D341Med (cell line): ENCODE data around the gene ADGRG7.
"Not testable (repeated sequence)": the region's sequence is repeated elsewhere in the genome, so short reads cannot be mapped to it uniquely, and the experiment has no call there.

Experiments
- DNase-seq: peaks from one replicate; pipeline ENCODE4 v3.0.0; 2012; ENCODE audit warnings: low spot score

ADGRG7 gene, protein sequence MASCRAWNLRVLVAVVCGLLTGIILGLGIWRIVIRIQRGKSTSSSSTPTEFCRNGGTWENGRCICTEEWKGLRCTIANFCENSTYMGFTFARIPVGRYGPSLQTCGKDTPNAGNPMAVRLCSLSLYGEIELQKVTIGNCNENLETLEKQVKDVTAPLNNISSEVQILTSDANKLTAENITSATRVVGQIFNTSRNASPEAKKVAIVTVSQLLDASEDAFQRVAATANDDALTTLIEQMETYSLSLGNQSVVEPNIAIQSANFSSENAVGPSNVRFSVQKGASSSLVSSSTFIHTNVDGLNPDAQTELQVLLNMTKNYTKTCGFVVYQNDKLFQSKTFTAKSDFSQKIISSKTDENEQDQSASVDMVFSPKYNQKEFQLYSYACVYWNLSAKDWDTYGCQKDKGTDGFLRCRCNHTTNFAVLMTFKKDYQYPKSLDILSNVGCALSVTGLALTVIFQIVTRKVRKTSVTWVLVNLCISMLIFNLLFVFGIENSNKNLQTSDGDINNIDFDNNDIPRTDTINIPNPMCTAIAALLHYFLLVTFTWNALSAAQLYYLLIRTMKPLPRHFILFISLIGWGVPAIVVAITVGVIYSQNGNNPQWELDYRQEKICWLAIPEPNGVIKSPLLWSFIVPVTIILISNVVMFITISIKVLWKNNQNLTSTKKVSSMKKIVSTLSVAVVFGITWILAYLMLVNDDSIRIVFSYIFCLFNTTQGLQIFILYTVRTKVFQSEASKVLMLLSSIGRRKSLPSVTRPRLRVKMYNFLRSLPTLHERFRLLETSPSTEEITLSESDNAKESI

DNA sequence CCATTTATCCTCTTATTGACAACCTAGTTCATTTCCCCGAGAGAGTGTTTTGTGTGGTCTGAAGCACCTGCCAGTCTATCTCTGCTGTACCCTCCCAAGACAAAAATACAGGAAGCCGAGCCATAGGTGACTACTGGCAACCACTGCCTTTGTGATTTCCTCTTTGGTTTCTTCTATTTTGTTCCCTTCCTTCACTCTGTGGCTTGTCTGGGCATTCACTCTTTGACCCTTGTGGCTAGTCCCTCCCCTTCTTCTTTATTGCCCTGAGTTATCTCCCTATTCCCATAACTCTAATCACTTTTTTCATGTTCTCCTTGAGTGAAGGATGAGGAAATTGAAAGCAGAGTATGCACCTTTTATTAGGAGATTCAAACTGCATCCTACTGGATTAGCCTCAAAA, at the start of gene ADGRG7:
TSS of gene ADGRG7 (plus strand) at position 297 of the 400 bp plus-strand sequence. CDS start 256 bp downstream, outside the sequence.
- DNase-seq: no peak

DNA sequence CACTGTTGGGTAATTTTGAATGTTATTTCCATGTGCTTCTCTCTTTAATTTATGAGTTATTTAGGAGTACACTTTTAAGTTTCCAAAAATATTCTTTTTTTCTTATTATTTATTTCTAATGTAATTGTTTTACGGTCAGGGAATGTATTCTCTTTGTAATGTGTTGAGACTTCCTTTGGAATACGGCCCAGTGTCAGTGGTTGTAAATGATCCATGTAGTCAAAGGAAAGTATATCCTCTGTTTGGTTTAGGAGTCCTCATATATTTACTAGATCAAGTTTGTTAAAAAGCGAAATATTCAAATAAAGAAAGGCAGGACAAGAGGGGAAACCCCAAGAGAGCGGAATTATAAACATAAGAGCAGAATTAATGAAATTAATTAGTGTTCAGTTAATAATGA, 49.0 kb upstream of the ADGRG7 start:
- no peak for DNase-seq

DNA sequence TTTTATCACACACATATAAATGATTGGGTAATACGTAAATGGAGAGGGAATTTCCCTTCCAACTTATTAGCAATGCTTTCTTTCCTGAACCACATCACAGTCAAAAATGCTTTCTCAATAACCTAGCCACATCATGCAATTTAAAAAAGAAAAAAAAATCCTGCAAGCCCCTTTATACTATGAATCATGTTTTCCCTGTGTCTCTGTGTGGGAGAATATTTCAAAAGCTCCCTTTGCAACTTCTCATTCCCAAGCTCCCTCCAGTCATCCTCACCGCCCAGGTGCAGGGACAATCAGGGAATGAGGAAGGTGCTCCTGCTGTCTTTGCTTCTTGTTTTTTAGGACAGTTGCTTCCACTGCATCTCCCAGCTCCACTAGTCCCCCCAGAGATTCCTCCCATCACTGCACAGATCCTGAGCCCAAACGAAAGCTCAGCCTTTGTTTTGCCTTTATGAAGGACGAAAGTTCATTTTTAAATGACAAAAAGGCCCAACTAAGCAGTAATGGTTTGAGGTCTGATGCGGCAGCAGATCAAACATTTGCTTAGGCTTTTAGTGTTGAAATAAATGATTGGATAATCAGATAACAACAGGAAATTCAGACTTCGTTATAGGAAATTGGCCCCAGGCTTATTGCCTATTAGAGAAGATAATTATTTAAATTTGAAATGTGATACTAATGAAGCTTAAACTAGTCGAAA, 47.8 kb upstream of the ADGRG7 start:
- peak; percentile 55 for DNase-seq

DNA sequence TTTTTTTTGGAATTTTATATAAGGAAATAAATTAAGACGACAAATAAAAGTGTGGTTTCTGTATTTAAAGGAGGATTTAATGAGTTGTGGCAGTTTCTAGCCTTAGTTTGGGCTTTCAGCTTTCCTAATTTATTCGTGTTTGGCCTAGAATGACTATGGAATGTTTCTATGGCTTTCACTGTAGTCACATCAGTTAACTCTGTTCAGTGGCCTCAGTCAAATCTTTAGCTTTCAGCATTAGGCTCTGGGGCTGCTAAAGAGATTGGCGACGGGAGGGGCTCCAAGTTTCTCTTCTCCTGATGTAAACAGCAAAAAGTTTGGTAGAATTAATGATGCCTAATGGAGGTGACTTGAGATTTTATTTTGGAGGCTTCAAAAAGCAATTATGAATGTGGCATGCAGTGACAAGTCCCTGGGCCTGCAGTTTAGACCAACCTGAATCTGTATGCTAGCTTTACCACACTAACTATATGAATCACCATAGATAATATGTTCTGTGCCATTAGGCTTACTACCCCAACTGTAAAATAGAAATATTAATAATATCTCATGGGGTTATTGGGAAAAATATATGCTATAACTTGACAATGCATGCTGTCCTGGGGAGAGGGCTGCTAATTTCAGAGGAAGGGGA, 47.1 kb upstream of the ADGRG7 start:
- DNase-seq: no peak

DNA sequence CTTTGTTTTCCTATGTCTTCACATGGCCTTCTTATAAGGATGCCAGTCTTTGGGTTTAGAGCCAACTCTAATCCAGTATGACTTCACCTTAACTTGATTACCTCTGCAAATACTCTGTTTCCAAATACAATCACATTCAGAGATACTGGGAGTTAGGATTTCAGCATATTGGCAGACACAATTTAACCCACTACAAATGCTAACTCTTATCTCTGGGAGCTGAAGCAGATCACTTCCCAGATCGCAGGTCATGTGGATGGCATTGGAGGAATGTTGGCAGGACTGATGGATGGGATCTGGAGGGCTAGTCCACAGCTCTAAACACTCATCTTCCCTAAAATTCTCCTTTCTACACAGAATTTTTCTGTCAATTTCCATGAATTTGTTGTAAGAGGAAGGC, 46.2 kb upstream of the ADGRG7 start:
- no peak for DNase-seq

DNA sequence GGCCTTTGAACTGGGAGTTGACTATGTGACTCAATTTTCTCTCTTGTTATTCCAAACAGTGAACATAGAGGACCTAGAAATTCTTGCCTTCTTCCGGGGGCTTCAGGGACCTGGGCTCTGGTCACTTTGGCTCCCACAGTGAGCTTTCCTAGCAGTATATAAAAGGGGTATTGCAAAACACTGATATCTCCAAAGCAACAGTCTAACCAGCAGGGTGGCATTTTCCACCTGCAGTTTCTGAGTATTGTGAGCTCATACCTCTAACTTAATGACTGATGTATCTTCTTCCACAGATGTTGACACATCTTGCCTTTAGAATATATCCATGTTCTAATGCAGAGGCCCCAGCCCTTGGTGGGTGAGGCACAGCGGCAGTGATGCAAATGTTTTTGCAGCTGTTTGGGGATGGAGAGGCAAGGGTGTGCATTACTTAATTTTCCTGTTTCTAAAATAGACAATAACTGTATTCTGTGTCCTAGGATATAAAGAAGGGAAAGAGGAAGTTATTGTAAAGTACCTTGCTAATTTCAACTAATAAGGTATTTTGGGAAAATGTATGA, 45.7 kb upstream of the ADGRG7 start:
- DNase-seq: no peak

DNA sequence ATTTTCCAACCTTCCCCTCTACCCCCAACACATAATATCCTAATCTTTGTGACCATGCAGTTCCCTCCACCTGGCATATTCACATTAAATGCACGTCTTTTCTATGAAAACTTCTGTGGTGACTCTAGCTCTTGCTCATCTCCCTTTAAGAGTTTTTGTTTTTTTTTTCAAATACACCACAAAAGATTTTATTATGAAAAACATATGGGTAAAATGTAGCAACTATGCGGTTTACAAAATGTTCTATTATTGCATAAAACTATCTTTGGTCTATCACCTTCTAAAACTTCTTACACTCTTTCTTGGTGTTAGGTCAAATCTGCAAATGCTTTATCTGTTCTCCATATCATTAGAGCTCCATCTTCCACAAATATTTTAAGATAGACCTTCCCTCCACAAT, 38.6 kb upstream of the ADGRG7 start:
- DNase-seq: no peak

DNA sequence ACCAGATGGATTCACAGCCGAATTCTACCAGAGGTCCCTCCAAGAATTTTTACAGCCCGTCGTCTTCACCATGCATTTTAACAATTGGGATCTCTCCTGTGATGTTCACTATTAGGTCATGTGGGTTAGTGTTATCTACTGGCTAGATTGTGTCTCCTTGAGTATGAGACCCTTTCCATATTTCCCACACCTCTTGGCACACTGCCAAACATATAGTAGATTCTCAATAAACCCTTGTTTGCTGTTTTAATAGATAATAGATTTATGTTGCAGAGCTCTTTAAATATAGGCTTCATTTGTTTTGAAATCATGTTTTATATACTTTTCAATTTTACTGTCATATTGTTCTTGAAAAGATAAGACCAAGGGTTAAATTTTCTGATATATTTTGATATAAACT, 34.9 kb upstream of the ADGRG7 start:
- DNase-seq: no peak

DNA sequence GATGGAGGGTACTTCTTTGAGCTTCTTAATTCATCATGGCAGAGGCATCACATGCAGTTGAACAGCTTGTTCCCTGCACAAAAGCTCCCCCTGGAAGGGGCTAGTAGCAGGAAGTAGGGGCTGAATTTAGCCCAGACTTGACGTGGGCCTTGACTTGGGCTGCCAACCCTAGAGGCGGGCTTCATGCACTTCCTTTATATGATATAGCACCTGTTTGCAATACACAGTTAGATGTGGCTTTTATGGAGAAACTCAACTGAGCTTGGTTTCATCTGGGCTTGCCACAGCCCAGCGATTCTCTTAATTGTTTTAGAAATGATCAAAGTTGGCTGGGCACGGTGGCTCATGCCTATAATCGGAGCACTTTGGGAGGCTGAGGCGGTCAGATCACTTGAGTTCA, 33.7 kb upstream of the ADGRG7 start:
- DNase-seq: no peak

DNA sequence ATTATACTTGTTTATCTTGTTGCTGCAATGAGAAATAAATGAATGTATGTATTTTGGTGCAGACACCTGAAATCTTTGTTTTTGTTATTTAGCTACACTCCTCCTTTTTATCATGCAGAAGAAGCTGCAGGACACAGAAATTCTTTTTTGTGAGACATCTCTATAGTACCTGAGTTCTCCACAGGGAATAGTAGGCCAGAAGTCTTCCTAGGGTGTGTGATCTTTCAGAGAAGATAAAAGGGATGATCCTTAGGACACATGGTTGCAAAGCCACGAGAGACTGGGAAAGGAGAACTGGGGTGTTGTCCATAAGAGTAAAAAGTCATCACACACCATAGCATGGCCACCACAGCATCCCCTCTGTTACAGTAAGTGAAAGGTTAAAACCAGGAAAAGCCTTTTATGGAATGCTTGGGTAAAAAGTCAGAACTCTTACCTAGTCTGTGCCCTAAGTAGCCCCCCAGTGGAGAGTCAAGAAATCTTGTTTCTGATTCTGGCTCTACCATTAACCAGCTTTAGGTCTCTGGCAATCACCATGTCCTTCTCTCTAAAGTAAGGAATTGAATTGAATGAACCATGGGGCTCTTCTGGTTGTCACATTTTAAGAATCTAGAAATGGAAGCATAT, 31.9 kb upstream of the ADGRG7 start:
- no peak for DNase-seq

DNA sequence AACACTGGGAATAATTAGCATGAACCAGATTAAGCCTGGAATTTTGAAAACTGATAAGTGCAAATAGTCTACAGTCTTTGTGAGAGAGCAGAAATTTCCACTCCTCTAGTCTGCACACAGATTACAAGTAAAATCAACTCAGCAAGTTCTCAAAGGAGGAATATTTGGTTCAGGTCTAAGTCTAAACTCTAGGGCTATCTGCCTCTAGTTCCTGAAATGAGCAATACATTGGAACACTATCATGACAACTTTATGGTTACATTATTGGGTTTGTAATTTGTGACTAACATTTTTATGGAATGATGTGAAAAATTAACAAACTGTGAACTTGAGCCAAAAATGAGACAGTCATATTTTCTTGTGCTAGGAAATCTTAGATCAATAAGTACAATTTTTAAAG, 30.8 kb upstream of the ADGRG7 start:
- no peak for DNase-seq

DNA sequence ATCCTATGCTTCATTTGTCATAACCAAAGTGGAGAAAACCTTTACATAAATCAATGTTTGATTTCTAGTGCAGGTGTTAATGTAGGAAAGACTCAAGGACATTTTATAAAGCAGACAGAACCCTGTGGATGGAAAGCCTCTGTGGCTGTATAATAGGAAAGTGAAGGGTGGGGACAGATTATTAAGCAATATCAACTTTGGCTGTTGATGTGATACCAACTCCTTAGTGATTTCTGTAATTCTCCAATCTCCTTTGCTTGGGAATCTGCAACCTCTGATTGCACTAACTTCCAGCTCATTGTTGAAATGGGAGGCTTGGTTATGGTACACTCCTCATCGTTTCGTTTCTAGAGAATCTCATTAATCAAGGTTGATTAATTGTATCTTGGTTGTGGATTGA, 29.3 kb upstream of the ADGRG7 start:
- no peak for DNase-seq

DNA sequence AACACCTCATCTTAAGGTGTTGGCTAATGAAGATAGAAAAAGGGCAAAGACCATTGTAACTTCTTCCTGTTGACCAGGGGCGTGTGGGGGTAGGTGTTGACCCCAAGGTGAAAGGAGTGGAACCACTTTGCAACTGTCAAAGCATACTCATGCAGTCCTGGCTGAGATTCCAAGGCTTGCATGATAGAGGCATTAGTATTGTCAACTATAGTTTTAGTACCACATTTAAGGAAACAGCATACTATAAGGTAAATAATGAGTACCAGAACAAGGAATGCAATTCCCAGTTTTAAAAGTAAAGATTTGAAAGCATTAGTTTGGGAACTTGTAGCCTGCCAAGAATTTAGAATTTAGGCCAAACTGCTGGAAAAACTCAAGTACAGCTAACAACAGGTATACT, 27.8 kb upstream of the ADGRG7 start:
- no peak for DNase-seq

DNA sequence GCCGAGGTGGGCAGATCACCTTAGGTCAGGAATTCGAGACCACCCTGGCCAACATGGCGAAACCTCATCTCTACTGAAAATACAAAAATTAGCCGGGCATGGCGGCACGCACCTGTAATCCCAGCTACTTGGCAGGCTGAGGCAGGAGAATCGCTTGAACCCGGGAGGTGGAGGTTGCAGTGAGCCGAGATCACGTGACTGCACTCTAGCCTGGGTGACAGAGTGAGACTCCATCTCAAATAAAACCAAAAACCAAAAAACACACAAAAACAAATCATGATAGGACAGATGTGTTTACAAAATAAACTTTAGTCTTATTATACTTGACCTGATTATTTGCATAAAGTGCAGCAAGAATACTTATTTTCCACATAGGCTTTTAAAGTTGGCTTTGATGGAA, 27.2 kb upstream of the ADGRG7 start:
- not testable (repeated sequence) for DNase-seq

DNA sequence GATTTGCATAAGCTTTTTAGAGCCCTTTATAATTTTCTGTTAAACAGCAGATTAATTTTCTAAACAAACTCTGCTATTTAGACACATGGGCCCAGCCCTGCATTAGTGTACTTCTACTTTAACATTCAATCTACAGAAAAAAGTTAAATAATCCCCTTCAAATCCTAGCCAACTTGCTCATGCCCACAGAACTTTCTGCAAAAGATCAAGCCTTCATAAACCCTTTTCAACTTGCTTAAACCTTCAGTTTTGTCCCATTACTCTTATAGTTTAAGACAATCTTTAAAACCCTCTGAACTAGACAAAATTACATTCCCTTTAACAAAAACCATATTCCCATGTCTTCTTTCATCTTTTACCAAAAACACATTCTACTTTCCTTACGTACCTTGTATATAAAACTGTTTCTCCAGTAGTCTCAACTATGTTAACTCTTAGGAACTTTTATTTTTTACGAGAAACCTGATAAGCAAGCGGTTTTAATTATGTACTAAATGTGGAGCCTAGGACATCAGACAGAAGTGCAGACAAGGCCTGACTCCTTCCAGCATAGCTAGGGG, 25.2 kb upstream of the ADGRG7 start:
- no peak for DNase-seq

DNA sequence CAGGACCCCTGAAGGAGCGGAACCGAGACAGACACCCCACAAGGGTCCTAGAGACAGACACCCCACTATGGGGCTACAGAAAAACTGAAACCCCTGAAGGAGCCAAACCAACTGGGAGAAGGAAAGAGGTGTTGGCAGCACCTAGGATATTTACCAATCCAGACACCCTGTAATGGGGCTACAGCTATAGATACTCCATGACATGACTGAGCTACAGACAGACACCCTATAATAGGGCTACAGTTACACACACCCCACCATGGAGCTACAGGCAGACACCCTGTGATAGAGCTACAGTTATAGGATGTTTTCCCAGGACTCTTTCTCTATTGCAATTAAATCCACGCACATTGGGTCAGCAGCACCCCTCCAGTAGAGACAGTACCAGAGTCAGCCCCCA, 22.6 kb upstream of the ADGRG7 start:
- DNase-seq: no peak

DNA sequence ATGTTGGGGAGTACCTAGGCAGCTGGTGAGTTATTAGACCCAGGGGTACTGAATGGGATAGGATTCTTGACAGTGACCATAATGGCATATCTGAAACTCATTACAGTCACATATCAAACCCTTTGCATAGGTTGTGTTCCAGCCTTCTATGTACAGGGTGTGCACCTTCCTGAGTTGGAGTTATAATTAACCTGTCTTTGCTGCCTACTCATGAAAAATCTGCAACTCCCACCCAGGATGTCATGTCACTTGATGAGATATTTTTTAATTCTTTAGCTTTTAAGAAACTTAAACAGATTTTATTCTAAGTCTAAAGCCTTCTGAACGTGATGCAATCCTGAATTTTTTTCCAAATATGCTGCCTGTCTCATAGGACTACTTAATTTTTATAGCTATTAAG, 21.1 kb upstream of the ADGRG7 start:
- no peak for DNase-seq

DNA sequence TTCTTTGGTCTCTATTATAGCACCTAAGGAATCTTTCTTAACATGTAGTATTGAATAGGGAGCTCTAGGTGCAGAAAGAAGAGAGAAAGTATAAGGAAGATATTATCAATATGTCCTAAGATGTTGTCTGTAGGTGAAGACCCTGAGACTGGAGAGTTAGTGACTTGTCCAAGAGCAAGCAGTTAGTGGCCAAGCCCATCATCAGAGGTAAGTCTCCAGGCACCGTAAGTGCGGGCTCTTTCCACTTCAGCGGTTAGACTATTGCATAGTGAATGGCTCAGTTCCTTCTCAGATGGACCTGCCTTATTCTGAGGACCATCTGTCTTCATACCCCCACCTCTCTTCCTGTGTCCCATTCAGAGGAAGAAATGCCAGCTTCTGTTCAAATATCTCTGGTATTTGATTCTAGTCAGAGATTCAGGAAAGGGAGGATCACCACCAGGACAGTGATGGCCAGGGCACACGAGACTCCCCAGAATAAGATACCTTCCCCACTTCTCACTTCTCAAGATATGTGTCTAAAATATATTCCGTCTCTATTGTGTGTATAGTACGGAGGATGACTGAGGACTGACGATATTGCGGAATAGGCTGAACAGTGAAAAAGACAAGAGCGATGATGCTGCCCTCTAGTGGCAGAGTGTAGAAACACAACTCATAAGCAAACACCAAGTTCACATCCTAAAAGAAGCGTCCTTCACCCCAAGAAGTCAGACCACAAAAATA, 19.1 kb upstream of the ADGRG7 start:
- DNase-seq: peak; percentile 68

DNA sequence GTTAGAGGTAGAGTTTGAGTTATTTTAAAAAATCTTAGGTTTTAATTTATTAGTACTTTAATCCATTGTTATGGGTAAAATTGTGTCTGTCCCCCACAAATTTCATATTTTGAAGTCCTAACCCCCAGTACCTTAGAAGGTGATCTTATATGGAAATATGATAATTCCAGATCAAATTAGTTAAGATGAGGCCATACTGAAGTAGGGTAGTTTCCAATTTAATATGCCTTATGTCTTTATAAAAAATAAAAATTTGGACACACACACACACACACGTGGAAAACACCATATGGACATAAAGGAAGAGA, 18.6 kb upstream of the ADGRG7 start:
- DNase-seq: no peak

DNA sequence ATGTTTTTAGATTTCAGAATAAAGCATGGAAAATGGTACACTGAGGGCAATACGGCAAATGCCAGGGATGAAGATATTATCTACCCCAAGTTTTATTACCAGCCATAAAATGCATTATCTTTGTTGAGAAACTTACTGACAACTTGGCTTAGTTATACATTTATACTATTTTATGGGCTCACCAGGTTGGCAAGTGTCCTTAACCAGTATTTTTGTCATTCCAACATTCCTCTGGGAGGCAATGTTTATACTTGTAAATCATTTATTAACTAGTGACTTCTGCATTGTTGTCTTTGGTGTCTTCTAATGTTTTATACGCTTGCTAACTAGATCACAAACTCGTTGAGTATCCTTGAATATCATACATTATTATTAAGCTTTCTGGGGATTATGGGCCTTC, 18.0 kb upstream of the ADGRG7 start:
- no peak for DNase-seq
